Measurements from ENCODE around the gene AURKAIP1. TPM values are rescaled to one million over a fixed set of nuclear protein-coding genes. Genes with fewer than 3 reads are reported as not detected.

The AURKAIP1 gene
- total and polyA plus RNA-seq, 2 of the 13 experiments (the other 11 are each of a cell fraction or from before 2014, with no cell fraction given), result 69.5 to 175 TPM

GRCh38 chr1:1358433-1359271, 16.4 kb downstream of the AURKAIP1 start, which contains the start of gene MXRA8 (continued):
- 0 out of 2 replicates have a peak, but pooled peaks have one; percentile 43 for TF ChIP-seq ZNF609 (CRISPR knock-in tag; IDR thresholded peaks at IDR 0.05; ENCODE audit: borderline replicate concordance)
- 0 out of 2 replicates have a peak, but pooled peaks have one; percentile 27 for TF ChIP-seq ZNF784 (CRISPR knock-in tag; IDR thresholded peaks at IDR 0.05; ENCODE audit: borderline replicate concordance)
- peak; percentile 92 for TF ChIP-seq ZNF777 (CRISPR knock-in tag; IDR thresholded peaks at IDR 0.05)
- TF ChIP-seq, protein P1, sequence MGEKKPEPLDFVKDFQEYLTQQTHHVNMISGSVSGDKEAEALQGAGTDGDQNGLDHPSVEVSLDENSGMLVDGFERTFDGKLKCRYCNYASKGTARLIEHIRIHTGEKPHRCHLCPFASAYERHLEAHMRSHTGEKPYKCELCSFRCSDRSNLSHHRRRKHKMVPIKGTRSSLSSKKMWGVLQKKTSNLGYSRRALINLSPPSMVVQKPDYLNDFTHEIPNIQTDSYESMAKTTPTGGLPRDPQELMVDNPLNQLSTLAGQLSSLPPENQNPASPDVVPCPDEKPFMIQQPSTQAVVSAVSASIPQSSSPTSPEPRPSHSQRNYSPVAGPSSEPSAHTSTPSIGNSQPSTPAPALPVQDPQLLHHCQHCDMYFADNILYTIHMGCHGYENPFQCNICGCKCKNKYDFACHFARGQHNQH (CRISPR knock-in tag; IDR thresholded peaks at IDR 0.05), result 0 out of 2 replicates have a peak, but pooled peaks have one; percentile 10
- TF ChIP-seq TAF1 (CRISPR knock-in tag; IDR thresholded peaks at IDR 0.05), result peak; percentile 21; the same call in 1 of the 2 replicates
- TF ChIP-seq ZC3H4 (CRISPR knock-in tag; IDR thresholded peaks at IDR 0.05; ENCODE audit: borderline replicate concordance), result peak; percentile 63; the same call in 1 of the 2 replicates
- TF ChIP-seq, protein P2, sequence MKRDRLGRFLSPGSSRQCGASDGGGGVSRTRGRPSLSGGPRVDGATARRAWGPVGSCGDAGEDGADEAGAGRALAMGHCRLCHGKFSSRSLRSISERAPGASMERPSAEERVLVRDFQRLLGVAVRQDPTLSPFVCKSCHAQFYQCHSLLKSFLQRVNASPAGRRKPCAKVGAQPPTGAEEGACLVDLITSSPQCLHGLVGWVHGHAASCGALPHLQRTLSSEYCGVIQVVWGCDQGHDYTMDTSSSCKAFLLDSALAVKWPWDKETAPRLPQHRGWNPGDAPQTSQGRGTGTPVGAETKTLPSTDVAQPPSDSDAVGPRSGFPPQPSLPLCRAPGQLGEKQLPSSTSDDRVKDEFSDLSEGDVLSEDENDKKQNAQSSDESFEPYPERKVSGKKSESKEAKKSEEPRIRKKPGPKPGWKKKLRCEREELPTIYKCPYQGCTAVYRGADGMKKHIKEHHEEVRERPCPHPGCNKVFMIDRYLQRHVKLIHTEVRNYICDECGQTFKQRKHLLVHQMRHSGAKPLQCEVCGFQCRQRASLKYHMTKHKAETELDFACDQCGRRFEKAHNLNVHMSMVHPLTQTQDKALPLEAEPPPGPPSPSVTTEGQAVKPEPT (CRISPR knock-in tag; IDR thresholded peaks at IDR 0.05; ENCODE audit: low read depth), result peak; percentile 29; the same call in 1 of the 2 replicates
- TF ChIP-seq, protein P3, sequence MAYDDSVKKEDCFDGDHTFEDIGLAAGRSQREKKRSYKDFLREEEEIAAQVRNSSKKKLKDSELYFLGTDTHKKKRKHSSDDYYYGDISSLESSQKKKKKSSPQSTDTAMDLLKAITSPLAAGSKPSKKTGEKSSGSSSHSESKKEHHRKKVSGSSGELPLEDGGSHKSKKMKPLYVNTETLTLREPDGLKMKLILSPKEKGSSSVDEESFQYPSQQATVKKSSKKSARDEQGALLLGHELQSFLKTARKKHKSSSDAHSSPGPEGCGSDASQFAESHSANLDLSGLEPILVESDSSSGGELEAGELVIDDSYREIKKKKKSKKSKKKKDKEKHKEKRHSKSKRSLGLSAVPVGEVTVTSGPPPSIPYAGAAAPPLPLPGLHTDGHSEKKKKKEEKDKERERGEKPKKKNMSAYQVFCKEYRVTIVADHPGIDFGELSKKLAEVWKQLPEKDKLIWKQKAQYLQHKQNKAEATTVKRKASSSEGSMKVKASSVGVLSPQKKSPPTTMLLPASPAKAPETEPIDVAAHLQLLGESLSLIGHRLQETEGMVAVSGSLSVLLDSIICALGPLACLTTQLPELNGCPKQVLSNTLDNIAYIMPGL (CRISPR knock-in tag; IDR thresholded peaks at IDR 0.05; ENCODE audit: borderline replicate concordance in 1 of 2, low read depth in 1 of 2), result peak; percentile 19 to 33; a peak in 1 of 4 replicates
- 0 out of 2 replicates have a peak, but pooled peaks have one; percentile 25 for TF ChIP-seq ZMYM4 (CRISPR knock-in tag; IDR thresholded peaks at IDR 0.05)
- TF ChIP-seq, protein P4, sequence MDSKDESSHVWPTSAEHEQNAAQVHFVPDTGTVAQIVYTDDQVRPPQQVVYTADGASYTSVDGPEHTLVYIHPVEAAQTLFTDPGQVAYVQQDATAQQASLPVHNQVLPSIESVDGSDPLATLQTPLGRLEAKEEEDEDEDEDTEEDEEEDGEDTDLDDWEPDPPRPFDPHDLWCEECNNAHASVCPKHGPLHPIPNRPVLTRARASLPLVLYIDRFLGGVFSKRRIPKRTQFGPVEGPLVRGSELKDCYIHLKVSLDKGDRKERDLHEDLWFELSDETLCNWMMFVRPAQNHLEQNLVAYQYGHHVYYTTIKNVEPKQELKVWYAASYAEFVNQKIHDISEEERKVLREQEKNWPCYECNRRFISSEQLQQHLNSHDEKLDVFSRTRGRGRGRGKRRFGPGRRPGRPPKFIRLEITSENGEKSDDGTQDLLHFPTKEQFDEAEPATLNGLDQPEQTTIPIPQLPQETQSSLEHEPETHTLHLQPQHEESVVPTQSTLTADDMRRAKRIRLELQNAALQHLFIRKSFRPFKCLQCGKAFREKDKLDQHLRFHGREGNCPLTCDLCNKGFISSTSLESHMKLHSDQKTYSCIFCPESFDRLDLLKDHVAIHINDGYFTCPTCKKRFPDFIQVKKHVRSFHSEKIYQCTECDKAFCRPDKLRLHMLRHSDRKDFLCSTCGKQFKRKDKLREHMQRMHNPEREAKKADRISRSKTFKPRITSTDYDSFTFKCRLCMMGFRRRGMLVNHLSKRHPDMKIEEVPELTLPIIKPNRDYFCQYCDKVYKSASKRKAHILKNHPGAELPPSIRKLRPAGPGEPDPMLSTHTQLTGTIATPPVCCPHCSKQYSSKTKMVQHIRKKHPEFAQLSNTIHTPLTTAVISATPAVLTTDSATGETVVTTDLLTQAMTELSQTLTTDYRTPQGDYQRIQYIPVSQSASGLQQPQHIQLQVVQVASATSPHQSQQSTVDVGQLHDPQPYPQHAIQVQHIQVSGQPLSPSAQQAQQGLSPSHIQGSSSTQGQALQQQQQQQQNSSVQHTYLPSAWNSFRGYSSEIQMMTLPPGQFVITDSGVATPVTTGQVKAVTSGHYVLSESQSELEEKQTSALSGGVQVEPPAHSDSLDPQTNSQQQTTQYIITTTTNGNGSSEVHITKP (CRISPR knock-in tag; IDR thresholded peaks at IDR 0.05; ENCODE audit: low read depth), result peak; percentile 64; the same call in 1 of the 2 replicates
- no peak for TF ChIP-seq ZNF678 (CRISPR knock-in tag; IDR thresholded peaks at IDR 0.05)
